HG03520 (cell line): ENCODE data around the gene ADRA1B.
"Not testable (repeated sequence)": the region's sequence is repeated elsewhere in the genome, so short reads cannot be mapped to it uniquely, and the experiment has no call there.

Source experiments
- ATAC-seq: cut with Tn5 transposase; IDR thresholded peaks from one replicate; pipeline ENCODE4 v1.9.1; 2021; ENCODE audit warnings: mild to moderate bottlenecking, moderate library complexity; ENCODE audit not compliant: unreplicated experiment

ADRA1B gene

GRCh38 chr5:160009591-160009989 is 93.3 kb downstream of the ADRA1B start:
- ATAC-seq = no peak

DNA sequence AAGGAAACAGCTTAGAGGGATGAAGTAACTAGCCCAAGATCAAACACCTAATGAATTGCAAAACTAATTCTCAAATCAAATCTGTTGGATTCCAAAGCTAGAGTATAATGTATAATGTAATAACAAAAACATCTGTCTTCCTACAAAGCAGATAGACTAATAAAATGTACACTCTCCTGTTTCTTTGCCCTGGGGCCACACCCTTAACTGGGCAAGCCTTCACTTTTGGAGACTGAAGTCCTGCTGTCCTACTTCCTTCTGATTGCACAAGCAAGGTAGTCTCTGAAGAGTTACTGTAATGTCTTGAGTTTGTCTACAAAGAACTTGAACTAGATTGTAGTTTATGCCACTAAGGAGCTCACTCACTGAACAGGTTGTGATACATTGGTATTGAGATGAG is 95.2 kb downstream of the ADRA1B start:
- ATAC-seq = no peak

DNA sequence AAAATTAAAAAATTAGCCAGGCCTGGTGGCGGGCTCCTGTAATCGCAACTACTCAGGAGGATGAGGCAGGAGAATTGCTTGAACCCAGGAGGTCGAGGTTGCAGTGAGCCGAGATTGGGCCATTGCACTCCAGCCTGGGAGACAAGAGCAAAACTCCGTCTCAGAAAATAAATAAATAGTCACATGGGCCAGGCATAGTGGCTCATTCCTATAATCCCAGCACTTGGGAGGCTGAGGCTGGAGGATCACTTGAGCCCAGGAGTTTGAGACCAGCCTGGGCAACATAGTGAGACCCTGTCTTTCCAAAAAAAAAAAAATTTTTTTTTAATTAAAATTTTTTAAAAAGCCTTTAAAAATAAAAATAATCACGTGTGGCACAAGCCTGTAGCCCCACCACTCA is 97.9 kb downstream of the ADRA1B start:
- ATAC-seq = not testable (repeated sequence)

GRCh38 chr5:160018945-160019625 is 102.8 kb downstream of the ADRA1B start:
- ATAC-seq = no peak

DNA sequence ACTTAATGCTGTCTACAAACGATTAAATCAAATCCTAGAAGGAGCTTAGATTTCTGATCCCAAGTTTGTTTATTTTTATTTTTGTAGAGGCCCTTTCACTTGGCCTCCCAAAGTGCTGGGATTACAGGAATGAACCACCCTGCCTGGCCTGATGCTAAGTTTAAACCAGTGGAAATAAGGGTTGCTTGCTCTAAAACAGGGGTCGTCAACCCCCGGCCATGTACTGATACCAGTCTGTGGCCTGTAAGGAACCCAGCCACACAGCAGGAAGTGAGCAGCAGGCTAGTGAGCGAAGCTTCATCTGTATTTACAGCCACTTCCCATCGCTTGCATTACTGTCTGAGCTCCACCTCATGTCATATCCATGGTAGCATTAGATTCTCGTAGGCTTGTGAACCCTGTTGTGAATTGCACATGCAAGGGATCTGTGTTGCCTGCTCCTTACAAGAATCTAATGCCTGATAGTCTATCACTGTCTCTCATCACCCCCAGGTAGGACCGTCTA is 104.0 kb downstream of the ADRA1B start:
- ATAC-seq = no peak

- no peak for ATAC-seq
Observed at GRCh38 chr5:160020964-160021363, 104.7 kb downstream of the ADRA1B start.

DNA sequence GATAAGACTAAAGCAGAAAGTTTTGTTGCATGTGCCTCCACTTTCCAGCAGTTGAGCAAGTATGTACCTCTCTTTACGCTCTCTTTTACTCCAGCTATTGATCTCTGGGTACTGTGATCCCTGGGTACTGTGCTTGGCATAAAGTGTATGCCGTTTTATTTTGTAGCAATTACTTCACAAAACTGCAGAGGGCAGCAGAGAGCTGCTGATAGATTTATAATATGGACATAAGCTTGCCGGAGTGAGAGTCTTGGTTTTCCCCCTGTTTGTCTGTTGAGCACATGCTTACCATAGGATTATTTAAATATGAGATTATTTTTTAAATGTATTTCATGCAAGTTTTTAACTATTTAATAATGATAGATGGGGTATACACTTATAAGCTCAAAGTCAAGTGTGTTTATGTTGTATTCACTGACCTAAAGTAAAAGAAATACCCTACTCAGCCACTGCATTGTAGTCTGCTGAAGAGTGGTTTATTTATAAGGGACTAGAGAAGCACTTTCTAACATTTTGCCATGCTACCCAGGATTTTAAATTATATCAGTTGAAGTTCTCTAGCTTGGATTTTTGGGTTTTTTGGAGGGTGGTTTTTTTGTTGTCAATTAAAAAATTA is 105.7 kb downstream of the ADRA1B start:
- ATAC-seq = peak; percentile 92
